Activated CD8-positive, alpha-beta T cell treated with anti-CD3 and anti-CD28 coated beads for 36 hours (primary cell): ENCODE results near the gene HYAL2. TPM values are rescaled to one million over a fixed set of nuclear protein-coding genes. Genes with fewer than 3 reads are reported as not detected.
A peak's percentile ranks its signal among the peaks of the same experiment; 100 is the strongest.

ENCODE experiments used
- ATAC-seq: fragments of 200-7000 bp; cut with Tn5 transposase; one replicate; pipeline ENCODE4 v1.10.0; 2021; ENCODE audit warnings: mild to moderate bottlenecking, moderate library complexity
- CTCF ChIA-PET: fragments of 350-600 bp; sonication (Branson Sonifier 250); formaldehyde crosslinking; loops from one replicate; lab custom pipeline; 2021; ENCODE audit warnings: antibody characterized with exemption; lab: Charles Lee
- POLR2A ChIA-PET: fragments of 350-600 bp; sonication (Branson Sonifier 250); formaldehyde crosslinking; loops from one replicate; lab custom pipeline; 2021; ENCODE audit warnings: antibody characterized with exemption; lab: Charles Lee
- DNase-seq: peaks from one replicate; pipeline ENCODE4 v3.0.0-alpha.2; 2020
- H3K27ac Mint-ChIP-seq: one replicate; pipeline ENCODE4 v1.8.0; 2021; ENCODE audit warnings: mild to moderate bottlenecking, mixed read lengths
- H3K27me3 Mint-ChIP-seq: one replicate; pipeline ENCODE4 v1.8.0; 2021; ENCODE audit warnings: mixed read lengths
- H3K36me3 Mint-ChIP-seq: one replicate; pipeline ENCODE4 v1.8.0; 2021; ENCODE audit warnings: low read depth, mixed read lengths
- H3K4me1 Mint-ChIP-seq: one replicate; pipeline ENCODE4 v1.8.0; 2021; ENCODE audit warnings: low read depth, mixed read lengths
- H3K4me3 Mint-ChIP-seq: one replicate; pipeline ENCODE4 v1.8.0; 2021; ENCODE audit warnings: mild to moderate bottlenecking, moderate library complexity, mixed read lengths
- H3K9me3 Mint-ChIP-seq: one replicate; pipeline ENCODE4 v1.8.0; 2021; ENCODE audit warnings: mixed read lengths
- intact Hi-C: fragments of 100-400 bp; cut with micrococcal nuclease; formaldehyde crosslinking; loops from one replicate; pipeline ENCODE4 v1.10.0; 2022
- total RNA-seq, 2 experiments: library from RNA; stranded (reverse); gene quantifications; one replicate each; pipeline ENCODE4 v1.2.3, GENCODE V29; 2021
- TF ChIP-seq, protein P1 (sequence below): fragments of 200-600 bp; IDR thresholded peaks from one replicate; pipeline ENCODE4 v1.8.0; 2022; ENCODE audit warnings: antibody characterized with exemption, mild to moderate bottlenecking

Gene HYAL2
- total RNA-seq, 2 experiments from 2014 or later = 3.9 to 4.1 TPM

GRCh38 chr3:50339485-50340146 lies 17.1 kb upstream of the HYAL2 start:
- H3K27me3 Mint-ChIP-seq = no peaks in the 10 kb centered on the region
- DNase-seq (no peak), ATAC-seq (no peak)
- ChIA-PET POLR2A (interaction anchor here (1.3 to 12.3 kb wide), 8 partner anchors 8 to 271 kb away, joined by 3 to 137 read pairs (median 36); partner anchors contain the start of genes C3orf18, CISH, CYB561D2 and HEMK1), CTCF (interaction anchor here (1.2 to 3.4 kb wide), 2 partner anchors 13 to 274 kb away, joined by 3 to 15 read pairs; partner anchors contain the start of genes CYB561D2 and NPRL2)
- no peaks in the 10 kb centered on the region for H3K9me3 Mint-ChIP-seq
- peak overlapping the region; percentile 91 for H3K27ac Mint-ChIP-seq
- peaks cover 31% of the 10 kb centered on the region for H3K4me1 Mint-ChIP-seq
- TF ChIP-seq, protein P1, sequence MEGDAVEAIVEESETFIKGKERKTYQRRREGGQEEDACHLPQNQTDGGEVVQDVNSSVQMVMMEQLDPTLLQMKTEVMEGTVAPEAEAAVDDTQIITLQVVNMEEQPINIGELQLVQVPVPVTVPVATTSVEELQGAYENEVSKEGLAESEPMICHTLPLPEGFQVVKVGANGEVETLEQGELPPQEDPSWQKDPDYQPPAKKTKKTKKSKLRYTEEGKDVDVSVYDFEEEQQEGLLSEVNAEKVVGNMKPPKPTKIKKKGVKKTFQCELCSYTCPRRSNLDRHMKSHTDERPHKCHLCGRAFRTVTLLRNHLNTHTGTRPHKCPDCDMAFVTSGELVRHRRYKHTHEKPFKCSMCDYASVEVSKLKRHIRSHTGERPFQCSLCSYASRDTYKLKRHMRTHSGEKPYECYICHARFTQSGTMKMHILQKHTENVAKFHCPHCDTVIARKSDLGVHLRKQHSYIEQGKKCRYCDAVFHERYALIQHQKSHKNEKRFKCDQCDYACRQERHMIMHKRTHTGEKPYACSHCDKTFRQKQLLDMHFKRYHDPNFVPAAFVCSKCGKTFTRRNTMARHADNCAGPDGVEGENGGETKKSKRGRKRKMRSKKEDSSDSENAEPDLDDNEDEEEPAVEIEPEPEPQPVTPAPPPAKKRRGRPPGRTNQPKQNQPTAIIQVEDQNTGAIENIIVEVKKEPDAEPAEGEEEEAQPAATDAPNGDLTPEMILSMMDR = no peak
- H3K4me3 Mint-ChIP-seq = peak overlapping the region; percentile 88
- intact Hi-C loops = no loop called here
- peaks cover 45% of the 10 kb centered on the region for H3K36me3 Mint-ChIP-seq

- TF ChIP-seq, protein P1 = no peak
- intact Hi-C loops = no loop called here
- CTCF ChIA-PET = interaction anchor here (0.7 to 3.4 kb wide), 7 partner anchors 8 to 233 kb away, joined by 3 to 18 read pairs (median 6); partner anchors contain the start of genes CYB561D2, NPRL2, TMEM115 and ZMYND10
- H3K9me3 Mint-ChIP-seq = no peaks in the 10 kb centered on the region
- POLR2A ChIA-PET = interaction anchor here (1.0 to 12.3 kb wide), 12 partner anchors 8 to 271 kb away, joined by 3 to 137 read pairs (median 16); partner anchors contain the start of genes C3orf18, CISH, CYB561D2 and HEMK1
- H3K27ac Mint-ChIP-seq = peak overlapping the region; percentile 91
- H3K36me3 Mint-ChIP-seq = peaks cover 52% of the 10 kb centered on the region
- H3K27me3 Mint-ChIP-seq = no peaks in the 10 kb centered on the region
- H3K4me3 Mint-ChIP-seq = peak overlapping the region; percentile 88
- DNase-seq (no peak), ATAC-seq (no peak)
- peaks cover 37% of the 10 kb centered on the region for H3K4me1 Mint-ChIP-seq
These were observed 16.4 kb upstream of the HYAL2 start for GRCh38 chr3:50338965-50339364.

GRCh38 chr3:50337175-50337861 lies 14.8 kb upstream of the HYAL2 start:
- Mint-ChIP-seq H3K4me3 (peak overlapping the region; percentile 88), H3K36me3 (peaks cover 65% of the 10 kb centered on the region), H3K27me3 (no peaks in the 10 kb centered on the region), H3K9me3 (no peaks in the 10 kb centered on the region), H3K4me1 (peaks cover 44% of the 10 kb centered on the region), H3K27ac (peak overlapping the region; percentile 91)
- TF ChIP-seq, protein P1 = no peak
- ATAC-seq (peak; percentile 79), DNase-seq (peak; percentile 100)
- ChIA-PET POLR2A (interaction anchor here (0.6 to 12.3 kb wide), 23 partner anchors 8 to 1054 kb away, joined by 3 to 137 read pairs (median 5); partner anchors contain the start of genes C3orf18, CISH, CYB561D2 and HEMK1), CTCF (interaction anchor here (0.6 to 6.1 kb wide), 15 partner anchors 9 to 274 kb away, joined by 3 to 40 read pairs (median 6); partner anchors contain the start of genes CISH, CYB561D2, HYAL2 and HYAL3)
- intact Hi-C loops = no loop called here

DNA sequence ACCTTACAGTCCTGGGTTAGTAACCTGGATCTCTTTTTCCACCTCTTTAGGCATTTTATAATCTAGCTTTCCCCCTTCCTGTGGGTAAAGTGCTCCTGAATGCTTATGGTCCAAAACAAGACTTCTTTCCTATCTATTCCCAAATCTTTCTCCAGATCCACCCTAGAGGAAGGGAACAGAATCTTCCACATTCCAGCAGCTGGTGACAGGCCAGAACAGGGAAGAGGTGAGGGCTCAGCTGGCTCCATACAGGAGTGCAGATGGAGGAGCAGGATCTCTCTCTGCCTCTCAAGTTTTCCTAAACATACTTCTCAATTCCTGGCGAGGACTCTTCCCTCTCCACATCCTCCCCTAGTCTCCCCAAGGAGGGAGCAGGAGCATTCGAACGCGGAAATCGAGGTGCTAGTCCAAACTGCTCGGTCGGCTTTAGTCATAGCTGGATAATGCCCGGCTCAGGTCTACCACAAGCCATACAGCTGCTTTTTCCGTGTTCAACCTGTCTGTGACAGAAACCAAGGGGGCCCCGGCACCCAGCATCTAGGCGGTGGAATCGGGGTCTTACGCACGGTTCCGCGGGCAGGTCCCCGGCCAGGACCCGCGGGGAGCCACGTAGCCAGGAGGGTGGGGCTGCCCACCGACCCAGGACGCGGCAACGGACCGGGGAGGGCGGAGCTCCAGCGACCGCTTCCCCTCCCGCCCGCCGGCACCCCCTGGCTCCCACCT lies 14.1 kb upstream of the HYAL2 start:
- Mint-ChIP-seq H3K9me3 (no peaks in the 10 kb centered on the region), H3K27ac (peak overlapping the region; percentile 91), H3K4me1 (peaks cover 44% of the 10 kb centered on the region), H3K36me3 (peaks cover 72% of the 10 kb centered on the region), H3K4me3 (peak overlapping the region; percentile 88), H3K27me3 (no peaks in the 10 kb centered on the region)
- peak; percentile 78 for DNase-seq
- intact Hi-C loops = no loop called here
- TF ChIP-seq, protein P1 = no peak
- POLR2A ChIA-PET = interaction anchor here (0.6 to 12.3 kb wide), 22 partner anchors 8 to 1055 kb away, joined by 3 to 137 read pairs (median 6); partner anchors contain the start of genes C3orf18, CISH, CYB561D2 and GNAI2
- ATAC-seq = peak; percentile 21
- CTCF ChIA-PET = interaction anchor here (0.9 to 6.1 kb wide), 15 partner anchors 9 to 275 kb away, joined by 3 to 40 read pairs (median 4); partner anchors contain the start of genes CISH, CYB561D2, HYAL2 and HYAL3
